Vagina (tissue), 2 donors: Measurements from ENCODE around the gene GNAI2. TPM values are rescaled to one million over a fixed set of nuclear protein-coding genes. Genes with fewer than 3 reads are reported as not detected.

Source experiments
- DNase-seq, 2 donors: peaks; one replicate each; pipeline ENCODE4 v3.0.0-alpha.2; 2017; ENCODE audit errors: extremely low spot score in 2 of 2
- H3K27ac ChIP-seq: fragments of 200-600 bp; sonication (generic); one replicate; pipeline ENCODE4 v1.5.1; 2019
- H3K27me3 ChIP-seq: fragments of 200-600 bp; sonication (generic); one replicate; pipeline ENCODE4 v1.5.1; 2019
- H3K36me3 ChIP-seq, 2 donors: fragments of 200-600 bp; sonication (generic); one replicate each; pipeline ENCODE4 v1.5.1; 2017 to 2019
- H3K4me1 ChIP-seq: fragments of 200-600 bp; sonication (generic); one replicate; pipeline ENCODE4 v1.5.1; 2019
- H3K4me3 ChIP-seq, 2 donors: fragments of 200-600 bp; sonication (generic); 1 replicate in 1 of 2; 2 replicates in 1 of 2; pipeline ENCODE4 v1.5.1; 2016 to 2019
- H3K9me3 ChIP-seq: fragments of 200-600 bp; sonication (generic); one replicate; pipeline ENCODE4 v1.5.1; 2019
- CTCF ChIP-seq, 3 experiments: fragments of 450-650 bp in 2 of 3; fragments of 200-600 bp in 1 of 3; sonication (generic) in 1 of 3; IDR thresholded peaks; one replicate each; pipeline ENCODE4 v1.5.1; 2017 to 2019; ENCODE audit warnings: antibody characterized with exemption in 3 of 3, mild to moderate bottlenecking in 2 of 3, moderate library complexity in 2 of 3
- POLR2A ChIP-seq, 2 donors: fragments of 450-650 bp; IDR thresholded peaks; one replicate each; pipeline ENCODE4 v1.6.1; 2017; ENCODE audit warnings: antibody characterized with exemption in 2 of 2, mild to moderate bottlenecking in 2 of 2, moderate library complexity in 2 of 2
- POLR2AphosphoS5 ChIP-seq, 2 donors: sonication (generic); formaldehyde crosslinking; IDR thresholded peaks; one replicate each; pipeline ENCODE4 v1.9.0; 2017; ENCODE audit warnings: antibody characterized with exemption in 2 of 2, mild to moderate bottlenecking in 2 of 2, low read depth in 1 of 2; ENCODE audit not compliant: insufficient read depth in 1 of 2
- intact Hi-C: fragments of 100-400 bp; cut with DNase I; formaldehyde crosslinking; loops from one replicate; pipeline ENCODE4 v1.15.1; 2023
- total RNA-seq: library from RNA; depleted of rRNA; stranded (reverse); fragments of >200 nt; gene quantifications from one replicate; pipeline ENCODE4 v1.2.3, GENCODE V29; 2016

Gene GNAI2
- total RNA-seq, 1 donor from 2014 or later = 244 TPM

- H3K27ac ChIP-seq = no peak overlapping the region
- TF ChIP-seq POLR2A (IDR thresholded peaks at IDR 0.05) = no peak
- no peak for TF ChIP-seq POLR2AphosphoS5 (IDR thresholded peaks at IDR 0.05; ENCODE audit: insufficient read depth in 1 of 2, low read depth in 1 of 2)
- TF ChIP-seq CTCF (IDR thresholded peaks at IDR 0.05) = no peak
- DNase-seq = no peak
- peaks cover 8% of the 10 kb centered on the region for H3K27me3 ChIP-seq
- peaks cover 25% of the 10 kb centered on the region for H3K4me1 ChIP-seq
- no peaks in the 10 kb centered on the region for H3K9me3 ChIP-seq
- H3K36me3 ChIP-seq = peaks cover 0 to 7% of the 10 kb centered on the region in 2 donors
- intact Hi-C loops = loop anchor here (2.0 kb wide), 2 partner anchors 33 to 79 kb away; no protein-coding TSS in a partner anchor
- no peak overlapping the region for H3K4me3 ChIP-seq
These were observed 43.9 kb upstream of the GNAI2 start for GRCh38 chr3:50192124-50192523.

- TF ChIP-seq POLR2A (IDR thresholded peaks at IDR 0.05) (no peak), CTCF (IDR thresholded peaks at IDR 0.05) (peak; percentile 88 to 93 (median 88))
- no peak for DNase-seq
- peaks cover 8% of the 10 kb centered on the region for H3K27me3 ChIP-seq
These were observed 43.3 kb upstream of the GNAI2 start for GRCh38 chr3:50192689-50193141.

GRCh38 chr3:50193286-50193685 lies 42.7 kb upstream of the GNAI2 start:
- no peak for DNase-seq
- H3K27ac ChIP-seq = no peak overlapping the region
- peak overlapping the region in 1 of 2 donors; percentile 16 for H3K4me3 ChIP-seq
- TF ChIP-seq POLR2A (IDR thresholded peaks at IDR 0.05) = no peak
- no peak for TF ChIP-seq POLR2AphosphoS5 (IDR thresholded peaks at IDR 0.05; ENCODE audit: insufficient read depth in 1 of 2, low read depth in 1 of 2)
- TF ChIP-seq CTCF (IDR thresholded peaks at IDR 0.05) = no peak
- intact Hi-C loops = loop anchor here (2.0 kb wide), 2 partner anchors 32 to 78 kb away; no protein-coding TSS in a partner anchor
- no peaks in the 10 kb centered on the region for H3K9me3 ChIP-seq
- H3K27me3 ChIP-seq = peaks cover 8% of the 10 kb centered on the region
- peaks cover 25% of the 10 kb centered on the region for H3K4me1 ChIP-seq
- H3K36me3 ChIP-seq = no peaks in the 10 kb centered on the region

More at GRCh38 chr3:50192689-50193141, 43.3 kb upstream of the GNAI2 start:
- intact Hi-C loops = loop anchor here (2.0 kb wide), 2 partner anchors 32 to 78 kb away; no protein-coding TSS in a partner anchor
- peaks cover 25% of the 10 kb centered on the region for H3K4me1 ChIP-seq
- H3K27ac ChIP-seq = no peak overlapping the region
- H3K4me3 ChIP-seq = no peak overlapping the region
- peaks cover 0 to 2% of the 10 kb centered on the region in 2 donors for H3K36me3 ChIP-seq
- no peaks in the 10 kb centered on the region for H3K9me3 ChIP-seq

GRCh38 chr3:50193746-50194127 lies 42.3 kb upstream of the GNAI2 start:
- Histone ChIP-seq H3K4me1 (peaks cover 22% of the 10 kb centered on the region), H3K27me3 (peaks cover 8% of the 10 kb centered on the region), H3K4me3 (peak overlapping the region in 1 of 2 donors; percentile 16), H3K36me3 (no peaks in the 10 kb centered on the region), H3K27ac (no peak overlapping the region), H3K9me3 (no peaks in the 10 kb centered on the region)
- DNase-seq = no peak
- intact Hi-C loops = loop anchor here (2.0 kb wide), 2 partner anchors 31 to 77 kb away; no protein-coding TSS in a partner anchor
- TF ChIP-seq CTCF (IDR thresholded peaks at IDR 0.05) = no peak
- no peak for TF ChIP-seq POLR2AphosphoS5 (IDR thresholded peaks at IDR 0.05; ENCODE audit: insufficient read depth in 1 of 2, low read depth in 1 of 2)
- no peak for TF ChIP-seq POLR2A (IDR thresholded peaks at IDR 0.05)

- H3K27ac ChIP-seq = no peak overlapping the region
- TF ChIP-seq CTCF (IDR thresholded peaks at IDR 0.05) (peak; percentile 50 to 73 (median 64)), POLR2A (IDR thresholded peaks at IDR 0.05) (no peak)
- H3K4me1 ChIP-seq = peaks cover 17% of the 10 kb centered on the region
- peak overlapping the region in 1 of 2 donors; percentile 24 for H3K4me3 ChIP-seq
- no peaks in the 10 kb centered on the region for H3K9me3 ChIP-seq
- intact Hi-C loops = no loop called here
- no peak for DNase-seq
- H3K27me3 ChIP-seq = peaks cover 8% of the 10 kb centered on the region
- H3K36me3 ChIP-seq = no peaks in the 10 kb centered on the region
These were observed 41.7 kb upstream of the GNAI2 start for GRCh38 chr3:50194128-50194902.
